ENCODE measurements around the gene PROSER1. TPM values are rescaled to one million over a fixed set of nuclear protein-coding genes. Genes with fewer than 3 reads are reported as not detected.

The PROSER1 gene
- total RNA-seq, 1 experiment from 2014 or later: 58.5 TPM

DNA sequence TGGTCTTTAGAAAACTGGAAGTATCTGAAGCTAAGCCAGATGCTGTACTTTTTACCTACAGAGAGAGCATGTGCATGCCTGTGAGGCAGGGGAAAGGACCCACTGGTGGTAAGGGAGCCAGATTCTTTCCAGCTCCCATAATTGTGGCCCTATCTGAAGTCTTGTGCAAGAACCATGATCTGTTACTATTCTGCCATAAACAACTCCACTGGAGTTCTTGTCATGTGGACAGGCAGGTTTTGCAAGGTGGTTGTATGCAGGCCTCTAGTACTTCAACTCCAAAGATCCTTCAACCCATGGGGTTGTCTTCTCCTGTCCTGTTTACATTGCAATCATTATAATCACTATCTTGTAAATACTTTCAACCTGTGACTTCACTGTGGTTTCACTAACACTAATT, 14.1 kb downstream of the PROSER1 start:
- Histone ChIP-seq H3K9me3 (ENCODE audit: low read depth, low read length, poor library complexity, severe bottlenecking) (no peaks in the 10 kb centered on the region), H3K27me3 (replicated peaks; ENCODE audit: insufficient read depth, low read depth, low read length, poor library complexity) (no peaks in the 10 kb centered on the region), H3K27ac (ENCODE audit: low read depth, low read length, poor library complexity, severe bottlenecking) (no peak overlapping the region), H3K4me3 (ENCODE audit: low read depth, low read length, poor library complexity, severe bottlenecking) (no peak overlapping the region), H3K36me3 (ENCODE audit: insufficient read depth, low read length, poor library complexity, severe bottlenecking) (peaks cover 51% of the 10 kb centered on the region), H3K4me1 (ENCODE audit: insufficient read depth, low read length, poor library complexity, severe bottlenecking) (peaks cover 3% of the 10 kb centered on the region)
- POLR2A ChIA-PET (ENCODE audit: low non-redundant PET): no interaction called here
- DNase-seq (ENCODE audit: low spot score): no peak
- BruUV-seq (replicated peaks): no TSS peak
- TF ChIP-seq EZH2 (IDR thresholded peaks at IDR 0.05; ENCODE audit: borderline replicate concordance, low read depth, low read length, poor library complexity, severe bottlenecking): no peak
- TF ChIP-seq, protein P1, sequence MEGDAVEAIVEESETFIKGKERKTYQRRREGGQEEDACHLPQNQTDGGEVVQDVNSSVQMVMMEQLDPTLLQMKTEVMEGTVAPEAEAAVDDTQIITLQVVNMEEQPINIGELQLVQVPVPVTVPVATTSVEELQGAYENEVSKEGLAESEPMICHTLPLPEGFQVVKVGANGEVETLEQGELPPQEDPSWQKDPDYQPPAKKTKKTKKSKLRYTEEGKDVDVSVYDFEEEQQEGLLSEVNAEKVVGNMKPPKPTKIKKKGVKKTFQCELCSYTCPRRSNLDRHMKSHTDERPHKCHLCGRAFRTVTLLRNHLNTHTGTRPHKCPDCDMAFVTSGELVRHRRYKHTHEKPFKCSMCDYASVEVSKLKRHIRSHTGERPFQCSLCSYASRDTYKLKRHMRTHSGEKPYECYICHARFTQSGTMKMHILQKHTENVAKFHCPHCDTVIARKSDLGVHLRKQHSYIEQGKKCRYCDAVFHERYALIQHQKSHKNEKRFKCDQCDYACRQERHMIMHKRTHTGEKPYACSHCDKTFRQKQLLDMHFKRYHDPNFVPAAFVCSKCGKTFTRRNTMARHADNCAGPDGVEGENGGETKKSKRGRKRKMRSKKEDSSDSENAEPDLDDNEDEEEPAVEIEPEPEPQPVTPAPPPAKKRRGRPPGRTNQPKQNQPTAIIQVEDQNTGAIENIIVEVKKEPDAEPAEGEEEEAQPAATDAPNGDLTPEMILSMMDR (conservative IDR thresholded peaks at IDR 0.05; ENCODE audit: low read depth, low read length): no peak
- CTCF ChIA-PET: no interaction called here
- intact Hi-C loops (cut with micrococcal nuclease; ENCODE audit: unreplicated experiment): no loop called here

DNA sequence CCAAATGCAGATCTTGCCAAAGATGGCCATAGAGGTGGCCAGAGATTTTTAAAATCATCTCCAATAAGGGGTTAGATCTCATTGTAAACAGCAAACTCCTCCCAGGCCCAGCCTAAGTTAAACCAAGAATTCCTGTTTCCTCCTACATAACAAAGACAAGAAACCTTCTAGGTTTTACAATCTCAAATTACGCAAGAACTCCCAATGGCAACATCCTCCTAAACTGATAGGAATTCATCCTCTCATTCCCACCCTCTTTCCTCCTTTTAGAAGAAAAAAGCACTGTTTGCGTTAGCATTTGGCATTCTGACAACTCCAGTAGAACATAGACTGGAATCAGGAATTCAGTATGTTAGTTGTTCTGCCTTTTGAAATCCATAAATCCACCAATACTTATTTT, 14.6 kb downstream of the PROSER1 start:
- no peak overlapping the region for H3K27ac ChIP-seq (ENCODE audit: low read depth, low read length, poor library complexity, severe bottlenecking)
- no peaks in the 10 kb centered on the region for H3K27me3 ChIP-seq (replicated peaks; ENCODE audit: insufficient read depth, low read depth, low read length, poor library complexity)
- no peak overlapping the region for H3K4me3 ChIP-seq (ENCODE audit: low read depth, low read length, poor library complexity, severe bottlenecking)
- CTCF ChIA-PET: no interaction called here
- peaks cover 47% of the 10 kb centered on the region for H3K36me3 ChIP-seq (ENCODE audit: insufficient read depth, low read length, poor library complexity, severe bottlenecking)
- DNase-seq (ENCODE audit: low spot score): no peak
- H3K9me3 ChIP-seq (ENCODE audit: low read depth, low read length, poor library complexity, severe bottlenecking): no peaks in the 10 kb centered on the region
- no peak for TF ChIP-seq EZH2 (IDR thresholded peaks at IDR 0.05; ENCODE audit: borderline replicate concordance, low read depth, low read length, poor library complexity, severe bottlenecking)
- TF ChIP-seq, protein P1 (conservative IDR thresholded peaks at IDR 0.05; ENCODE audit: low read depth, low read length): no peak
- BruUV-seq (replicated peaks): no TSS peak
- POLR2A ChIA-PET (ENCODE audit: low non-redundant PET): no interaction called here
- intact Hi-C loops (cut with micrococcal nuclease; ENCODE audit: unreplicated experiment): no loop called here
- H3K4me1 ChIP-seq (ENCODE audit: insufficient read depth, low read length, poor library complexity, severe bottlenecking): peaks cover 3% of the 10 kb centered on the region

DNA sequence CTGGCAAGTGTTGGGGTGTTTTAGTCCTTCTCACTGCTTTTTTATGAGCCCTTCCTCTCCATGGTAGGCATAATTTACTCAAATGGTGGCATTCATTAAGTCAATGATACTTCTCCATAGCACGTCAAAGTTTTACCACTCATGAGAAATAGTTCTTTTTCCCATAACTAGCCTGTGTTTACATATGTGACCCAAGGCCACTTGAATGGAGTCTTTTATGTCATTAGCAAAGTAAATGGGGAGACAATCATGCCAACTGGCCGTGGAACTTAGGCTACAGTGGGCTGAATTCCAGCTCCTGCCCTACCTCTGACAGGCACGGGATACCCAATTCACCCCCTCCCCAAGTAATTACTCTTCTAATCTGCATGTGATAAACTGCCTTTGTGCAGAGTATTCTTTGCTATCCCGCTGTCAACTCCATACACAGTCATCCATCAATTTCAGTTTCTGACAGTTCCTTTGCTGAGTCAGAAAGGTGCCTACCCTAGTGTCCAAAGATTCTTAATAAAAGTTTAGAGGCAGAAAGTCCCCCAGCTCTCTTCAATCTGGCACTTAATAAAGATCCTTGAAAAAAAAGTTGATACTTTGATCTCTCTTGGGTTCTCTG, 16.9 kb downstream of the PROSER1 start:
- BruUV-seq (replicated peaks): no TSS peak
- POLR2A ChIA-PET (ENCODE audit: low non-redundant PET): no interaction called here
- Histone ChIP-seq H3K4me3 (ENCODE audit: low read depth, low read length, poor library complexity, severe bottlenecking) (no peak overlapping the region), H3K27me3 (replicated peaks; ENCODE audit: insufficient read depth, low read depth, low read length, poor library complexity) (no peaks in the 10 kb centered on the region), H3K36me3 (ENCODE audit: insufficient read depth, low read length, poor library complexity, severe bottlenecking) (peaks cover 46% of the 10 kb centered on the region), H3K4me1 (ENCODE audit: insufficient read depth, low read length, poor library complexity, severe bottlenecking) (no peaks in the 10 kb centered on the region), H3K27ac (ENCODE audit: low read depth, low read length, poor library complexity, severe bottlenecking) (no peak overlapping the region), H3K9me3 (ENCODE audit: low read depth, low read length, poor library complexity, severe bottlenecking) (no peaks in the 10 kb centered on the region)
- no peak for DNase-seq (ENCODE audit: low spot score)
- intact Hi-C loops (cut with micrococcal nuclease; ENCODE audit: unreplicated experiment): no loop called here
- TF ChIP-seq, protein P1 (conservative IDR thresholded peaks at IDR 0.05; ENCODE audit: low read depth, low read length): no peak
- no peak for TF ChIP-seq EZH2 (IDR thresholded peaks at IDR 0.05; ENCODE audit: borderline replicate concordance, low read depth, low read length, poor library complexity, severe bottlenecking)
- CTCF ChIA-PET: no interaction called here

Measured in A673 (cell line).